Measurements from ENCODE around the gene LRRK1.

The LRRK1 gene

GRCh38 chr15:101100593-101101442 lies 181.7 kb downstream of the LRRK1 start:
- no peak for DNase-seq

- no peak for DNase-seq
Observed at GRCh38 chr15:101101676-101102075, 182.5 kb downstream of the LRRK1 start.

GRCh38 chr15:101102746-101103145 lies 183.6 kb downstream of the LRRK1 start:
- no peak for DNase-seq

GRCh38 chr15:101103598-101103997 lies 184.4 kb downstream of the LRRK1 start:
- DNase-seq: no peak

GRCh38 chr15:101104141-101104540 lies 185.0 kb downstream of the LRRK1 start:
- DNase-seq: no peak

GRCh38 chr15:101105059-101105891 lies 186.1 kb downstream of the LRRK1 start:
- peak; percentile 57 for DNase-seq

GRCh38 chr15:101107101-101107500 lies 187.9 kb downstream of the LRRK1 start:
- DNase-seq: no peak

- DNase-seq: no peak
Observed at GRCh38 chr15:101107625-101108460, 188.7 kb downstream of the LRRK1 start.

- DNase-seq: no peak
Observed at GRCh38 chr15:101108461-101108775, 189.3 kb downstream of the LRRK1 start.

GRCh38 chr15:101108791-101109190 lies 189.6 kb downstream of the LRRK1 start:
- DNase-seq: no peak

- DNase-seq: no peak
Observed at GRCh38 chr15:101110681-101111569, 191.8 kb downstream of the LRRK1 start.

GRCh38 chr15:101111570-101112262 lies 192.6 kb downstream of the LRRK1 start:
- no peak for DNase-seq

GRCh38 chr15:101112336-101113113 lies 193.4 kb downstream of the LRRK1 start:
- no peak for DNase-seq

GRCh38 chr15:101113114-101114005 lies 194.2 kb downstream of the LRRK1 start:
- DNase-seq: no peak

- no peak for DNase-seq
Observed at GRCh38 chr15:101114166-101114565, 195.0 kb downstream of the LRRK1 start.

- DNase-seq: no peak
Observed at GRCh38 chr15:101114610-101115009, 195.5 kb downstream of the LRRK1 start.

- no peak for DNase-seq
Observed at GRCh38 chr15:101115393-101115785, 196.2 kb downstream of the LRRK1 start.

GRCh38 chr15:101115786-101116680 lies 196.9 kb downstream of the LRRK1 start:
- DNase-seq: no peak

All from fibroblast of skin of back (primary cell).